ENCODE data around the gene CNTN5.

The CNTN5 gene

DNA sequence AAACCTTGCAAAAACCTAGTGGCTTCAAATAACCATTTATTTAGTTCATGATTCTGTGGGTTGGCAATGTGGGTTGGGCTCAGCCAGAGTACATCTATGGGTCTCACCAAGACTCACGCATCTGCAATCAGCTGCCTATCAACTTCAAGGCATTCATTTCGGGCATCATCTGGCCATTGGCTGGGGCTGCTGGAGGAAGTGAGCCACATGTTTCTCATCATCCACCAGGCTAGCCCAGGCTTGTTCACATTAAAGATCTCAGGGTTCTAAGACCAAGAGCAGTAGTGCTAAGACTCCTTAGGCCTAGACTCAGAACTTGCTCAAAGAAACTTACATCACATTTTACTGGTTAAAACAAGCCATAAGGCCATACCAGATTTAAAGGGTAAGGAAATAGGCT, 1187.5 kb downstream of the CNTN5 start:
- DNase-seq (ENCODE audit: low read depth) = no peak
- TF ChIP-seq, protein P1, sequence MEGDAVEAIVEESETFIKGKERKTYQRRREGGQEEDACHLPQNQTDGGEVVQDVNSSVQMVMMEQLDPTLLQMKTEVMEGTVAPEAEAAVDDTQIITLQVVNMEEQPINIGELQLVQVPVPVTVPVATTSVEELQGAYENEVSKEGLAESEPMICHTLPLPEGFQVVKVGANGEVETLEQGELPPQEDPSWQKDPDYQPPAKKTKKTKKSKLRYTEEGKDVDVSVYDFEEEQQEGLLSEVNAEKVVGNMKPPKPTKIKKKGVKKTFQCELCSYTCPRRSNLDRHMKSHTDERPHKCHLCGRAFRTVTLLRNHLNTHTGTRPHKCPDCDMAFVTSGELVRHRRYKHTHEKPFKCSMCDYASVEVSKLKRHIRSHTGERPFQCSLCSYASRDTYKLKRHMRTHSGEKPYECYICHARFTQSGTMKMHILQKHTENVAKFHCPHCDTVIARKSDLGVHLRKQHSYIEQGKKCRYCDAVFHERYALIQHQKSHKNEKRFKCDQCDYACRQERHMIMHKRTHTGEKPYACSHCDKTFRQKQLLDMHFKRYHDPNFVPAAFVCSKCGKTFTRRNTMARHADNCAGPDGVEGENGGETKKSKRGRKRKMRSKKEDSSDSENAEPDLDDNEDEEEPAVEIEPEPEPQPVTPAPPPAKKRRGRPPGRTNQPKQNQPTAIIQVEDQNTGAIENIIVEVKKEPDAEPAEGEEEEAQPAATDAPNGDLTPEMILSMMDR (conservative IDR thresholded peaks at IDR 0.05; ENCODE audit: low read length) = no peak
- H3K4me3 ChIP-seq (ENCODE audit: low read length) = no peak overlapping the region

DNA sequence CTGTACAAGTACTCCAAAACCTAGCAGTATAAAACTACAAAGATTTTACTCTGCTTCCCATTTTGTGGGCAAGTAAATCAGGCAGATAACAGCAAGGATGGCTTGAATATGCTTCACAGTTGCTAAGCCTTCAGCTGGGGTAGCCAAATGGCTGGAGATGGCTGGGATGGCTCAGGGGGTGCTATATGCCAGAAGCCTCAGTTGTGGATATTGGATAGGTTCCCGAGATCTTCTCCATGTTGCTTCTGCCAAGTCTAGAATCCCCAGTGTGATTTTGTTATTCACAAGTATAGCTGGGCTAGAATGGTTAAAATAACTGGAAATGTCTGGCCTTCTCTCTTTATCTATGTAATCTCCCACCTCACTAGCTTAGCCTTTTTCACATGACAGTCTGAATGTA, 1194.0 kb downstream of the CNTN5 start:
- TF ChIP-seq, protein P1 (conservative IDR thresholded peaks at IDR 0.05; ENCODE audit: low read length) = no peak
- no peak for DNase-seq (ENCODE audit: low read depth)
- no peak overlapping the region for H3K4me3 ChIP-seq (ENCODE audit: low read length)

DNA sequence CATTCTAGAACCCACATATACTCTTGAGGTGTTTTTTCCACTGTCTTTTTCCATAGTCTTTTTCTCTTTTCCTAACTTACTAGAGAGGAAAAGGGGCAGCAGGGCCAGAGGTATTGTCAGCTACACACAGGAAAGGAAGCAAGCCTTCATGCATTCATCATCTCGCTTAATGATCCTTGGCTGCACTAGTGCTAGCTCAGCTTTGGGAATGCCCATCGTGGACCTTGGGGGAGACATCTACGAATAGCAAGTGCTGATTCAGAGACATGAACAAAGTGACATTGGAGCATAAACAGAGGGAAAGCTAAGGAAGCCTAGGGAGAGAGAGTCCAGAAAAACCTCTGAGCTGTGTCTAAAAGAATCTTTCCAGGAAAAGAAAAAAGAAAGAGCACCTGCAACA, 1200.1 kb downstream of the CNTN5 start:
- TF ChIP-seq, protein P1 (conservative IDR thresholded peaks at IDR 0.05; ENCODE audit: low read length) = no peak
- no peak overlapping the region for H3K4me3 ChIP-seq (ENCODE audit: low read length)

DNA sequence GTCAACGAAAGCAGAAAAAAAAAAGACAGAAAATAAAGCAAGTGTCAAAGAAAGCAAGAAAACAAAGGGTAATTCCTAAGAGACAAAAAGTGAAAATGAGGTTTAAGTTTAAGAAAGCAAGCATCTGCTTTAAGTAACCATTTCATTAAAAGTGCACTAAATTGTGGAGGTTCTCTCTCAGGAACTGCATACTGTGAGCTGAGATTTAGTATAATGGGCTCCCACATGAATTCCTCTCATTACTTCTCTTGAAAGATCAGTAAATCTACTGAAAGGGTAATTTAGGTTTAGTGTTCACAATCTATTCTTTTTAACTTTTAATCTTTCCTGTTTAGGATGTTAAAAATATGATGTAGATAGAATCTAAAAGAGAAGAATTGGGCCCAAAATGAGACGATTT, 1201.0 kb downstream of the CNTN5 start:
- no peak overlapping the region for H3K4me3 ChIP-seq (ENCODE audit: low read length)
- no peak for DNase-seq (ENCODE audit: low read depth)
- TF ChIP-seq, protein P1 (conservative IDR thresholded peaks at IDR 0.05; ENCODE audit: low read length) = no peak

More for the DNA sequence above, 1200.1 kb downstream of the CNTN5 start:
- no peak for DNase-seq (ENCODE audit: low read depth)

DNA sequence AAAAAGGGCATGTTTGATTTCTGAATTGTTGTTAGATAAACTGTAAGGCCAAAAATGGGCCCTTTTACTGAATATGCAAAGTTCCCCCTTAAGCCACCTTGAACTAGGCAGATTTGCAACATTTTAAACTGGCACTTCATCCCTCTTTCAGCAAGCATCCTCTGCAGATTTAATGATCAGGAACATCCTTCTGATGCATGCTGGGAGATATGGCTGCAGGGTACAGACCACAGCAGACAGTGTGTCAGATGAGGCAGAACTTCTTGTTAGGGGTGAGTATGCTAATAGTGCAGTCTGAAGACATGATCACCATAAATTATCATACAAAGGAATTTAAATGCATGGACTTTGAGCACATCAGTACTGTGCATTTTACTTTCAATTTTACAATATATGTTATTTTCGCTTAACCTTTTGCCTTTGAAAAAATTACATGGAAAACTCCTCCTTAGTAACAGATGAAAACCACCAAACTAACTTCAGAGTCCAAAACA, 1203.8 kb downstream of the CNTN5 start:
- DNase-seq (ENCODE audit: low read depth) = no peak
- TF ChIP-seq, protein P1 (conservative IDR thresholded peaks at IDR 0.05; ENCODE audit: low read length) = no peak
- H3K4me3 ChIP-seq (ENCODE audit: low read length) = no peak overlapping the region

DNA sequence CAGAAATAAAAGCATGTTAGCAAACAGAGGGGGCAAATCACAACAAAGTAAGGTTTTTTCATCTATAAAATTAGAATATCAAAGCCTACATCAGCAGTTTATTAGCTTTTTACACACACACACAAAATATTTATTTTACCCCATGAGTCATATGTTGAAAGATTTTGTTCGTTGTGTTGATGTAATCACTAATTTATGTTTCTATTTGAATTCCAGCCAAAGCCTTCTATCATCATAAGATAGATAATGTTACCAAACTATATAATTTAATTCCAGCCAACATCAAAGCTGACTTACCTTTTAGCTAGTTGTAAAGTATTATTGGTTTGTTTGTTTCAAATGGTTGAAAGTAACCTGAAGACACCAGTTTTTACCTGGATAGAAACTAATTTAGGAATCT, 1208.3 kb downstream of the CNTN5 start:
- TF ChIP-seq, protein P1 (conservative IDR thresholded peaks at IDR 0.05; ENCODE audit: low read length) = no peak
- H3K4me3 ChIP-seq (ENCODE audit: low read length) = no peak overlapping the region
- DNase-seq (ENCODE audit: low read depth) = no peak

DNA sequence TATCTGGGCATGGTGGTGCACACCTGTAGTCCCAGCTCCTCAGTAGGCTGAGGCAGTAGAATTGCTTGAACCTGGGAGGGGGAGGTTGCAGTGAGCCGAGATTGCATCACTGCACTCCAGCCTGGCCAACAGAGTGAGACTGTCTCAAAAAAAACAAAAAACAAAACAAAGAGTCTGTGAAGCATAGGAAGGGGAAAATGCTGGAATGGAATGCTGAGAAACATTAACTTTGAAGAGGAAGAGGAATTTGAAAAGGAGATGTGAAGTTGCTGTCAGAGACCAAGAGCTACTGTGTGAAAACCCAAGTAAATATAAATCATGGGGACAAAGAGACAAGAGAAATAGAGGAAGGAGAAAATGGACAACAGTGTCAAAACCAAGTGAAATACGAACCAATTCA, 1211.3 kb downstream of the CNTN5 start:
- no peak for DNase-seq (ENCODE audit: low read depth)
- TF ChIP-seq, protein P1 (conservative IDR thresholded peaks at IDR 0.05; ENCODE audit: low read length) = no peak
- H3K4me3 ChIP-seq (ENCODE audit: low read length) = no peak overlapping the region

All from AG10803 (cell line).